Trophoblast cell (in vitro differentiated cells and primary cell): Measurements from ENCODE around the gene ZIC4.

Experiments
- DNase-seq, 2 donors: peaks; one replicate each; pipeline ENCODE4 v3.0.0-alpha.2; 2016
- H2AFZ ChIP-seq: 2 replicates; pipeline ENCODE4 v1.6.1; 2013; ENCODE audit warnings: low read length, moderate library complexity, mild to moderate bottlenecking; ENCODE audit not compliant: insufficient read depth, poor library complexity
- H2AK5ac ChIP-seq: 2 replicates; pipeline ENCODE4 v1.6.1; 2013; ENCODE audit warnings: mild to moderate bottlenecking, low read length
- H2BK120ac ChIP-seq: 2 replicates; pipeline ENCODE4 v1.6.1; 2013; ENCODE audit warnings: low read length, mild to moderate bottlenecking, moderate library complexity; ENCODE audit not compliant: insufficient read depth, poor library complexity
- H2BK12ac ChIP-seq: 2 replicates; pipeline ENCODE4 v1.6.1; 2013; ENCODE audit warnings: mild to moderate bottlenecking, low read length, moderate library complexity
- H2BK5ac ChIP-seq: 2 replicates; pipeline ENCODE4 v1.6.1; 2013; ENCODE audit warnings: low read length, low read depth, moderate library complexity, mild to moderate bottlenecking; ENCODE audit not compliant: poor library complexity
- H3K14ac ChIP-seq: 2 replicates; pipeline ENCODE4 v1.6.1; 2013; ENCODE audit warnings: mild to moderate bottlenecking, low read length
- H3K18ac ChIP-seq: 2 replicates; pipeline ENCODE4 v1.6.1; 2013; ENCODE audit warnings: mild to moderate bottlenecking, low read length
- H3K23ac ChIP-seq: 2 replicates; pipeline ENCODE4 v1.6.1; 2013; ENCODE audit warnings: low read length
- H3K27ac ChIP-seq: 2 replicates; pipeline ENCODE4 v1.5.1; 2013; ENCODE audit warnings: low read depth, mild to moderate bottlenecking, inconsistent platforms, low read length, moderate library complexity
- H3K27me3 ChIP-seq: 2 replicates; pipeline ENCODE4 v1.6.1; 2013; ENCODE audit warnings: inconsistent platforms, mild to moderate bottlenecking, low read length, moderate library complexity; ENCODE audit not compliant: insufficient read depth
- H3K36me3 ChIP-seq, 2 experiments: 1 replicate in 1 of 2; 2 replicates in 1 of 2; pipeline ENCODE4 v1.6.1; 2013; ENCODE audit warnings: low read length in 2 of 2, mild to moderate bottlenecking in 2 of 2, moderate library complexity in 1 of 2; ENCODE audit not compliant: insufficient read depth in 2 of 2, control insufficient read depth in 1 of 2
- H3K4ac ChIP-seq: 2 replicates; pipeline ENCODE4 v1.6.1; 2013; ENCODE audit warnings: low read depth, mild to moderate bottlenecking, low read length, moderate library complexity
- H3K4me1 ChIP-seq, 2 experiments: 1 replicate in 1 of 2; 2 replicates in 1 of 2; pipeline ENCODE4 v1.6.1; 2013; ENCODE audit warnings: low read length in 2 of 2, mild to moderate bottlenecking in 2 of 2, moderate library complexity in 1 of 2; ENCODE audit not compliant: insufficient read depth in 2 of 2, control insufficient read depth in 1 of 2
- H3K4me2 ChIP-seq: 2 replicates; pipeline ENCODE4 v1.6.1; 2013; ENCODE audit warnings: inconsistent platforms, mild to moderate bottlenecking, low read length, moderate library complexity
- H3K4me3 ChIP-seq: 2 replicates; pipeline ENCODE4 v1.5.1; 2013; ENCODE audit warnings: mild to moderate bottlenecking, low read depth, low read length, inconsistent platforms
- H3K79me1 ChIP-seq: one replicate; pipeline ENCODE4 v1.6.1; 2013; ENCODE audit warnings: low read length
- H3K79me2 ChIP-seq: 2 replicates; pipeline ENCODE4 v1.6.1; 2013; ENCODE audit warnings: low read length, mild to moderate bottlenecking; ENCODE audit not compliant: control insufficient read depth, insufficient read depth, poor library complexity
- H3K9ac ChIP-seq: 2 replicates; pipeline ENCODE4 v1.6.1; 2013; ENCODE audit warnings: mild to moderate bottlenecking, low read length
- H3K9me3 ChIP-seq: 2 replicates; pipeline ENCODE4 v1.6.1; 2013; ENCODE audit warnings: low read depth, mild to moderate bottlenecking, control low read depth, inconsistent platforms, low read length; ENCODE audit not compliant: insufficient read depth
- H4K12ac ChIP-seq: 2 replicates; pipeline ENCODE4 v1.6.1; 2013; ENCODE audit warnings: low read depth, mild to moderate bottlenecking, low read length, moderate library complexity
- H4K8ac ChIP-seq: 2 replicates; pipeline ENCODE4 v1.6.1; 2013; ENCODE audit warnings: low read depth, mild to moderate bottlenecking, low read length, moderate library complexity
- H4K91ac ChIP-seq: one replicate; pipeline ENCODE4 v1.6.1; 2013; ENCODE audit warnings: low read depth, mild to moderate bottlenecking, low read length, moderate library complexity
- WGBS: extraction: QIAGEN DNeasy Blood & Tissue Kit; methylation state at CpG from one replicate; pipeline ENCODE4 v1.1.7; 2013; ENCODE audit warnings: missing lambda C conversion rate; ENCODE audit not compliant: insufficient read length, insufficient coverage; ENCODE audit errors: extremely low coverage; 5-methylcytosine and 5-hydroxymethylcytosine counted together

The ZIC4 gene

GRCh38 chr3:147371771-147372340 is 34.5 kb downstream of the ZIC4 start:
- Histone ChIP-seq H3K18ac (no peak overlapping the region), H3K4me1 (no peaks in the 10 kb centered on the region), H3K4me3 (no peak overlapping the region), H2AK5ac (no peak overlapping the region), H2BK12ac (no peak overlapping the region), H3K27ac (no peak overlapping the region), H3K27me3 (peaks cover 66% of the 10 kb centered on the region), H4K91ac (no peak overlapping the region), H3K4ac (no peak overlapping the region), H3K79me2 (no peaks in the 10 kb centered on the region), H3K14ac (no peak overlapping the region), H4K8ac (no peak overlapping the region), H2BK120ac (no peak overlapping the region), H3K9me3 (peaks cover 1% of the 10 kb centered on the region), H3K23ac (no peak overlapping the region), H3K79me1 (no peaks in the 10 kb centered on the region), H4K12ac (no peak overlapping the region), H3K9ac (no peak overlapping the region), H2AFZ (no peak overlapping the region), H2BK5ac (no peak overlapping the region), H3K36me3 (no peaks in the 10 kb centered on the region), H3K4me2 (no peak overlapping the region)
- no peak for DNase-seq
- WGBS, result no CpG with 5 or more reads among the region's 7 CpGs

DNA sequence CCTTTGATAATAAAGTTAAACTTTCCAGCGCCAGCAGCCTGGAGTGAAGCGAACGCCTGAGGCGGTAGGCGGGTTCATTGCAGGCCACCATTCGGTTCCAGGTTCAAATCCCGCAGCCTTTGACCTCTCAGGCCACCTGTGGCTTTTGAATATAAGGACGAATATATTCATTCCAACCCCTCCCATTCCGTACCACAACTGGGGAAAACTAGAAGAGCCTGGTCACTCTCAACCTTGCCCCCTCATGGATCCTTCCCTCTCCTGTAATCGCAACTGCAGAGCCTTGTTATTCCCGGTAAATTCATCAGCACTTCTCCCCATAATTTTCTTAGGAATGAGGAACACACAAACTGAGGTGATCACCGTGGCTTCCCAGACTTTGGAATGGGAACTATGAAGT is 35.2 kb downstream of the ZIC4 start:
- Histone ChIP-seq H2BK120ac (no peak overlapping the region), H3K27me3 (peaks cover 66% of the 10 kb centered on the region), H3K4me2 (no peak overlapping the region), H4K91ac (no peak overlapping the region), H3K36me3 (no peaks in the 10 kb centered on the region), H4K8ac (no peak overlapping the region), H3K18ac (no peak overlapping the region), H2BK12ac (no peak overlapping the region), H3K23ac (no peak overlapping the region), H3K4ac (no peak overlapping the region), H2AK5ac (no peak overlapping the region), H3K27ac (no peak overlapping the region), H3K9ac (no peak overlapping the region), H3K79me2 (no peaks in the 10 kb centered on the region), H3K9me3 (peaks cover 1% of the 10 kb centered on the region), H3K14ac (no peak overlapping the region), H3K79me1 (no peaks in the 10 kb centered on the region), H2BK5ac (no peak overlapping the region), H2AFZ (no peak overlapping the region), H3K4me3 (no peak overlapping the region), H3K4me1 (no peaks in the 10 kb centered on the region), H4K12ac (no peak overlapping the region)
- WGBS, result no CpG with 5 or more reads among the region's 12 CpGs
- no peak for DNase-seq

DNA sequence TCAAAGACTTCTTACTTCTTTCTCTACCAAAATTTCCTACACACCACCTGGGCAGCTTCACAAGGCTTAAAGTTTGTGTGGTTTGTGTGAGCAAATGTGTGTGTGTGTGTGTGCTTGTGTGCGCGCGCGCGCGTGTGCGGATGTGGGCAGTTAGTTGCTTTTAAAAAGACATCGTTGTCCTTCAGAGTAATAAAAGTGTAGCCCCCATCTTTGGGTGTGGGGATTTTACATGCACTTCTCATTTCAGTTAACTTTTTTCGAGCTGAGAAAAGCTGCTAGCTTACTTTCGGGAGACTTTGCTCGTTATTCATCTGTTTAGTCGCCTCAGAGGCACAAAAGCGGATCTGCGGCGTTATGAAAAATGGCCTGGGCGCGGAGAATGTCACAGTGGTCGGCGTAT is 36.0 kb downstream of the ZIC4 start:
- no peak overlapping the region for H3K4me3 ChIP-seq
- no peak overlapping the region for H4K91ac ChIP-seq
- no peak overlapping the region for H2AFZ ChIP-seq
- H3K4me1 ChIP-seq, result no peaks in the 10 kb centered on the region
- no peaks in the 10 kb centered on the region for H3K79me1 ChIP-seq
- no peak overlapping the region for H4K12ac ChIP-seq
- no CpG with 5 or more reads among the region's 19 CpGs for WGBS
- H2BK120ac ChIP-seq, result no peak overlapping the region
- H2AK5ac ChIP-seq, result no peak overlapping the region
- H2BK5ac ChIP-seq, result no peak overlapping the region
- H3K4me2 ChIP-seq, result no peak overlapping the region
- H3K14ac ChIP-seq, result no peak overlapping the region
- H3K9ac ChIP-seq, result no peak overlapping the region
- no peak overlapping the region for H3K27ac ChIP-seq
- no peak for DNase-seq
- H2BK12ac ChIP-seq, result no peak overlapping the region
- H3K9me3 ChIP-seq, result peaks cover 1% of the 10 kb centered on the region
- no peak overlapping the region for H3K4ac ChIP-seq
- no peak overlapping the region for H3K18ac ChIP-seq
- no peak overlapping the region for H4K8ac ChIP-seq
- H3K79me2 ChIP-seq, result no peaks in the 10 kb centered on the region
- H3K36me3 ChIP-seq, result no peaks in the 10 kb centered on the region
- peaks cover 70% of the 10 kb centered on the region for H3K27me3 ChIP-seq
- no peak overlapping the region for H3K23ac ChIP-seq

- Histone ChIP-seq H2BK5ac (no peak overlapping the region), H2AK5ac (no peak overlapping the region), H2BK120ac (no peak overlapping the region), H4K91ac (no peak overlapping the region), H2AFZ (no peak overlapping the region), H3K79me1 (no peaks in the 10 kb centered on the region), H4K8ac (no peak overlapping the region), H4K12ac (no peak overlapping the region), H3K27me3 (peaks cover 66% of the 10 kb centered on the region), H3K14ac (no peak overlapping the region), H3K36me3 (no peaks in the 10 kb centered on the region), H3K4me2 (no peak overlapping the region), H3K18ac (no peak overlapping the region), H3K27ac (no peak overlapping the region), H3K23ac (no peak overlapping the region), H3K4ac (no peak overlapping the region), H3K4me1 (no peaks in the 10 kb centered on the region), H3K79me2 (no peaks in the 10 kb centered on the region), H2BK12ac (no peak overlapping the region), H3K9ac (no peak overlapping the region), H3K4me3 (no peak overlapping the region), H3K9me3 (peaks cover 1% of the 10 kb centered on the region)
- no CpG with 5 or more reads among the region's 18 CpGs for WGBS
- no peak for DNase-seq
Measured at GRCh38 chr3:147369661-147370123, 36.7 kb downstream of the ZIC4 start.
